GM12892 (cell line): Measurements from ENCODE around the gene MYO5C.

ENCODE experiments used
- DNase-seq: peaks from one replicate; pipeline ENCODE4 v3.0.0; 2011; ENCODE audit not compliant: insufficient read length
- FAIRE-seq: peaks from 2 replicates; lab custom pipeline; 2011; peaks lifted over from hg19 to GRCh38; lab: Jason Lieb, UNC
- POLR2A ChIP-seq: IDR thresholded peaks from 2 replicates; pipeline ENCODE4 v1.6.1; 2011; ENCODE audit warnings: low read depth, low read length, control low read depth
- POLR2AphosphoS5 ChIP-seq: IDR thresholded peaks from 2 replicates; pipeline ENCODE4 v1.6.1; 2011; ENCODE audit warnings: low read depth, low read length, control low read depth
- TAF1 ChIP-seq: IDR thresholded peaks from 2 replicates; pipeline ENCODE4 v1.6.1; 2011; ENCODE audit warnings: low read depth, mild to moderate bottlenecking, control low read depth, low read length, borderline replicate concordance

The MYO5C gene

GRCh38 chr15:52164631-52165265, 130.9 kb downstream of the MYO5C start:
- no peak for TF ChIP-seq TAF1
- DNase-seq (no peak), FAIRE-seq (no peak)

- FAIRE-seq (no peak), DNase-seq (no peak)
- TF ChIP-seq POLR2AphosphoS5 (no peak), POLR2A (no peak), TAF1 (no peak)
These were observed 132.0 kb downstream of the MYO5C start for GRCh38 chr15:52163321-52164190.

GRCh38 chr15:52162876-52163275, 132.7 kb downstream of the MYO5C start:
- TF ChIP-seq POLR2A (no peak), TAF1 (no peak), POLR2AphosphoS5 (no peak)
- DNase-seq (no peak), FAIRE-seq (no peak)

GRCh38 chr15:52162260-52162659, 133.3 kb downstream of the MYO5C start:
- DNase-seq (no peak), FAIRE-seq (no peak)

GRCh38 chr15:52161406-52161966, 134.1 kb downstream of the MYO5C start:
- no peak for TF ChIP-seq POLR2AphosphoS5
- TF ChIP-seq POLR2A: no peak
- TF ChIP-seq TAF1: no peak
- no peak for FAIRE-seq
- no peak for DNase-seq

More at GRCh38 chr15:52162260-52162659, 133.3 kb downstream of the MYO5C start:
- no peak for TF ChIP-seq TAF1
- no peak for TF ChIP-seq POLR2A
- no peak for TF ChIP-seq POLR2AphosphoS5

- FAIRE-seq: no peak
- TF ChIP-seq TAF1 (no peak), POLR2AphosphoS5 (no peak), POLR2A (no peak)
- DNase-seq: no peak
These were observed 136.0 kb downstream of the MYO5C start for GRCh38 chr15:52159645-52160044.

- no peak for FAIRE-seq
- DNase-seq: no peak
These were observed 137.4 kb downstream of the MYO5C start for GRCh38 chr15:52158084-52158765.

GRCh38 chr15:52155878-52156277, 139.7 kb downstream of the MYO5C start:
- DNase-seq: no peak
- no peak for FAIRE-seq
- TF ChIP-seq TAF1 (no peak), POLR2AphosphoS5 (no peak), POLR2A (no peak)

More at GRCh38 chr15:52158084-52158765, 137.4 kb downstream of the MYO5C start:
- TF ChIP-seq POLR2A (no peak), POLR2AphosphoS5 (no peak), TAF1 (no peak)

- DNase-seq: no peak
- TF ChIP-seq POLR2A (no peak), POLR2AphosphoS5 (no peak), TAF1 (no peak)
- no peak for FAIRE-seq
These were observed 140.4 kb downstream of the MYO5C start for GRCh38 chr15:52154896-52155865.

- TF ChIP-seq POLR2AphosphoS5 (no peak), TAF1 (no peak), POLR2A (no peak)
- DNase-seq: no peak
- FAIRE-seq: no peak
These were observed 141.4 kb downstream of the MYO5C start for GRCh38 chr15:52153900-52154895.

- FAIRE-seq (no peak), DNase-seq (no peak)
- TF ChIP-seq TAF1: no peak
- TF ChIP-seq POLR2AphosphoS5: no peak
- TF ChIP-seq POLR2A: no peak
These were observed 144.3 kb downstream of the MYO5C start for GRCh38 chr15:52151353-52151752.
